WTC11 (cell line): ENCODE data around the gene MEGF8. TPM values are rescaled to one million over a fixed set of nuclear protein-coding genes. Genes with fewer than 3 reads are reported as not detected.

Source experiments
- ATAC-seq: fragments of 200-7000 bp; cut with Tn5 transposase; 2 replicates; pipeline ENCODE4 v1.10.0; 2021; ENCODE audit warnings: mild to moderate bottlenecking, moderate library complexity
- CTCF ChIA-PET: fragments of 300-600 bp; sonication (Branson Sonifier 250); formaldehyde crosslinking; loops from one replicate; lab custom pipeline; 2021; ENCODE audit warnings: antibody characterized with exemption; lab: Charles Lee
- POLR2A ChIA-PET: fragments of 350-600 bp; sonication (Branson Sonifier 250); formaldehyde crosslinking; loops from one replicate; lab custom pipeline; 2021; ENCODE audit warnings: antibody characterized with exemption; lab: Charles Lee
- DNase-seq: peaks from one replicate; pipeline ENCODE4 v3.0.0; 2021; ENCODE audit warnings: low spot score
- H3K27ac Mint-ChIP-seq: 2 replicates; pipeline ENCODE4 v1.8.0; 2021; ENCODE audit warnings: mixed read lengths
- H3K27me3 Mint-ChIP-seq: 2 replicates; pipeline ENCODE4 v1.8.0; 2021; ENCODE audit warnings: low read depth, mild to moderate bottlenecking, moderate library complexity, mixed read lengths
- H3K36me3 Mint-ChIP-seq: 2 replicates; pipeline ENCODE4 v1.8.0; 2021; ENCODE audit warnings: mixed read lengths
- H3K4me1 Mint-ChIP-seq: 2 replicates; pipeline ENCODE4 v1.8.0; 2022; ENCODE audit warnings: mixed read lengths
- H3K4me3 Mint-ChIP-seq: 2 replicates; pipeline ENCODE4 v1.8.0; 2021; ENCODE audit warnings: mild to moderate bottlenecking, moderate library complexity, mixed read lengths
- H3K9me3 Mint-ChIP-seq: 2 replicates; pipeline ENCODE4 v1.8.0; 2021; ENCODE audit warnings: mixed read lengths
- CDX4 ChIP-seq: fragments of 250-450 bp; sonication (Bioruptor Pico); IDR thresholded peaks from 2 replicates; pipeline ENCODE4 v1.9.0; 2021; ENCODE audit warnings: moderate library complexity, mild to moderate bottlenecking, inconsistent platforms, borderline replicate concordance
- CREM ChIP-seq: sonication (generic); formaldehyde crosslinking; IDR thresholded peaks from 2 replicates; pipeline ENCODE4 v1.8.1; 2022; ENCODE audit warnings: mild to moderate bottlenecking, missing genetic modification reagents, moderate library complexity
- CTCF ChIP-seq: fragments of 200-600 bp; IDR thresholded peaks from 2 replicates; pipeline ENCODE4 v1.8.0; 2022; ENCODE audit warnings: antibody characterized with exemption
- ELF4 ChIP-seq: sonication (generic); formaldehyde crosslinking; IDR thresholded peaks from 2 replicates; pipeline ENCODE4 v1.8.1; 2022; ENCODE audit warnings: low read depth, mild to moderate bottlenecking, moderate library complexity, missing genetic modification reagents
- EMX1 ChIP-seq: fragments of 250-450 bp; sonication (Bioruptor Pico); IDR thresholded peaks from 2 replicates; pipeline ENCODE4 v1.8.0; 2021; ENCODE audit warnings: mild to moderate bottlenecking
- FOXP1 ChIP-seq: sonication (generic); formaldehyde crosslinking; IDR thresholded peaks from 2 replicates; pipeline ENCODE4 v1.8.0; 2022; ENCODE audit warnings: missing genetic modification reagents, mild to moderate bottlenecking, moderate library complexity, borderline replicate concordance
- FOXP4 ChIP-seq: sonication (generic); formaldehyde crosslinking; IDR thresholded peaks from 2 replicates; pipeline ENCODE4 v1.8.0; 2022; ENCODE audit warnings: mild to moderate bottlenecking, missing genetic modification reagents
- HMGXB4 ChIP-seq: sonication (generic); formaldehyde crosslinking; IDR thresholded peaks from 2 replicates; pipeline ENCODE4 v1.8.1; 2023; ENCODE audit warnings: mild to moderate bottlenecking, moderate library complexity, missing genetic modification reagents
- MXD4 ChIP-seq: fragments of 250-450 bp; sonication (Bioruptor Pico); IDR thresholded peaks from 2 replicates; pipeline ENCODE4 v1.8.0; 2021; ENCODE audit warnings: mild to moderate bottlenecking, moderate library complexity, borderline replicate concordance
- NFE2L1 ChIP-seq: sonication (generic); formaldehyde crosslinking; IDR thresholded peaks from 2 replicates; pipeline ENCODE4 v1.8.1; 2023; ENCODE audit warnings: missing genetic modification reagents
- NR1H2 ChIP-seq: sonication (generic); formaldehyde crosslinking; IDR thresholded peaks from 2 replicates; pipeline ENCODE4 v1.9.0; 2021; ENCODE audit warnings: mild to moderate bottlenecking, moderate library complexity, missing genetic modification reagents
- NR2C2 ChIP-seq: sonication (generic); formaldehyde crosslinking; IDR thresholded peaks from 2 replicates; pipeline ENCODE4 v1.8.0; 2022; ENCODE audit warnings: mild to moderate bottlenecking, missing genetic modification reagents
- OVOL2 ChIP-seq: fragments of 250-450 bp; sonication (Bioruptor Pico); IDR thresholded peaks from 2 replicates; pipeline ENCODE4 v1.9.0; 2021; ENCODE audit warnings: mild to moderate bottlenecking, borderline replicate concordance
- PRRX2 ChIP-seq: fragments of 250-450 bp; sonication (Bioruptor Pico); IDR thresholded peaks from 2 replicates; pipeline ENCODE4 v1.8.0; 2021; ENCODE audit warnings: mild to moderate bottlenecking
- RORB ChIP-seq: fragments of 250-450 bp; sonication (Bioruptor Pico); IDR thresholded peaks from 2 replicates; pipeline ENCODE4 v1.9.0; 2021; ENCODE audit warnings: mild to moderate bottlenecking
- SMAD4 ChIP-seq: sonication (generic); formaldehyde crosslinking; IDR thresholded peaks from 2 replicates; pipeline ENCODE4 v1.8.0; 2022; ENCODE audit warnings: mild to moderate bottlenecking, missing genetic modification reagents
- SP1 ChIP-seq: sonication (generic); formaldehyde crosslinking; conservative IDR thresholded peaks from 2 replicates; pipeline ENCODE4 v1.8.1; 2022; ENCODE audit warnings: missing genetic modification reagents
- TEAD4 ChIP-seq: sonication (generic); formaldehyde crosslinking; IDR thresholded peaks from 2 replicates; pipeline ENCODE4 v1.8.0; 2022; ENCODE audit warnings: mild to moderate bottlenecking, missing genetic modification reagents
- ZNF423 ChIP-seq: fragments of 250-450 bp; sonication (Bioruptor Pico); IDR thresholded peaks from 2 replicates; pipeline ENCODE4 v2.1.2; 2022; ENCODE audit warnings: mild to moderate bottlenecking, moderate library complexity
- total RNA-seq: library from RNA; stranded (reverse); gene quantifications from 3 replicates; pipeline ENCODE4 v1.2.3, GENCODE V29; 2021

Gene MEGF8
- total RNA-seq, 1 experiment from 2014 or later, result 42.1 TPM

- TF ChIP-seq SMAD4 (CRISPR knock-in tag) (no peak), NFE2L1 (CRISPR knock-in tag) (no peak)
Measured at GRCh38 chr19:42290136-42290522, 35.3 kb upstream of the MEGF8 start (continued).

GRCh38 chr19:42290523-42291434 is 34.7 kb upstream of the MEGF8 start:
- CTCF ChIA-PET, result interaction anchor here (0.8 to 2.7 kb wide), 4 partner anchors 9 to 182 kb away, joined by 3 to 11 read pairs (median 4); no protein-coding TSS in a partner anchor

GRCh38 chr19:42291435-42291810 is 34.0 kb upstream of the MEGF8 start:
- H3K4me1 Mint-ChIP-seq, result peaks cover 15% of the 10 kb centered on the region
- peak overlapping the region; percentile 70 for H3K27ac Mint-ChIP-seq
- no peaks in the 10 kb centered on the region for H3K9me3 Mint-ChIP-seq
- ChIA-PET POLR2A (interaction anchor here (0.7 kb wide), 1 partner anchor 1932 kb away, joined by 3 read pairs; no protein-coding TSS in a partner anchor), CTCF (interaction anchor here (0.5 to 2.7 kb wide), 4 partner anchors 9 to 183 kb away, joined by 3 to 11 read pairs (median 4); no protein-coding TSS in a partner anchor)
- no peaks in the 10 kb centered on the region for H3K27me3 Mint-ChIP-seq
- H3K36me3 Mint-ChIP-seq, result peaks cover 24% of the 10 kb centered on the region
- peak; percentile 67 for DNase-seq
- no peak for TF ChIP-seq MXD4
- no peak for TF ChIP-seq FOXP4 (CRISPR knock-in tag)
- H3K4me3 Mint-ChIP-seq, result no peak overlapping the region
- ATAC-seq, result peak; percentile 31

More at GRCh38 chr19:42290523-42291434, 34.7 kb upstream of the MEGF8 start:
- no peak; the same call in 1 of the 2 replicates for ATAC-seq
- TF ChIP-seq PRRX2 (CRISPR knock-in tag) (no peak), ZNF423 (CRISPR knock-in tag) (peak; percentile 67; the same call in 1 of the 2 replicates), SP1 (no peak), CREM (no peak), CTCF (peak; percentile 33; the same call in 1 of the 2 replicates)
- peaks cover 19% of the 10 kb centered on the region for H3K4me1 Mint-ChIP-seq
- peaks cover 24% of the 10 kb centered on the region for H3K36me3 Mint-ChIP-seq
- no peaks in the 10 kb centered on the region for H3K9me3 Mint-ChIP-seq
- DNase-seq, result no peak
- no peak overlapping the region for H3K27ac Mint-ChIP-seq
- no peak overlapping the region for H3K4me3 Mint-ChIP-seq
- POLR2A ChIA-PET, result interaction anchor here (0.7 kb wide), 1 partner anchor 1931 kb away, joined by 3 read pairs; no protein-coding TSS in a partner anchor
- H3K27me3 Mint-ChIP-seq, result no peaks in the 10 kb centered on the region

- TF ChIP-seq RORB (CRISPR knock-in tag) (no peak), NR1H2 (CRISPR knock-in tag) (no peak), SMAD4 (CRISPR knock-in tag) (no peak), TEAD4 (no peak), CDX4 (CRISPR knock-in tag) (no peak), HMGXB4 (CRISPR knock-in tag) (no peak), OVOL2 (no peak), EMX1 (CRISPR knock-in tag) (no peak), NR2C2 (CRISPR knock-in tag) (no peak), ELF4 (CRISPR knock-in tag) (no peak), FOXP1 (CRISPR knock-in tag) (no peak)
- ChIA-PET CTCF (interaction anchor here (0.5 to 2.7 kb wide), 3 partner anchors 10 to 74 kb away, joined by 3 to 11 read pairs (median 3); partner anchors contain the start of gene PRR19), POLR2A (no interaction called here)
- H3K27me3 Mint-ChIP-seq, result no peaks in the 10 kb centered on the region
- H3K9me3 Mint-ChIP-seq, result no peaks in the 10 kb centered on the region
- peak overlapping the region; percentile 70 for H3K27ac Mint-ChIP-seq
- H3K4me3 Mint-ChIP-seq, result no peak overlapping the region
- ATAC-seq (no peak), DNase-seq (no peak)
- H3K36me3 Mint-ChIP-seq, result peaks cover 28% of the 10 kb centered on the region
- peaks cover 15% of the 10 kb centered on the region for H3K4me1 Mint-ChIP-seq
Measured at GRCh38 chr19:42292042-42292960, 33.1 kb upstream of the MEGF8 start.
